Measurements from ENCODE around the gene CST6. TPM values are rescaled to one million over a fixed set of nuclear protein-coding genes. Genes with fewer than 3 reads are reported as not detected.
"Not testable (repeated sequence)": the region's sequence is repeated elsewhere in the genome, so short reads cannot be mapped to it uniquely, and the experiment has no call there.

Gene CST6
- total RNA-seq, 2 experiments from 2014 or later, result not detected

GRCh38 chr11:66006134-66006890, 5.5 kb upstream of the CST6 start:
- no peaks in the 10 kb centered on the region for H3K27me3 Mint-ChIP-seq
- no peak overlapping the region for H3K4me3 Mint-ChIP-seq
- no peak for DNase-seq
- peaks cover 17% of the 10 kb centered on the region for H3K4me1 Mint-ChIP-seq
- no peak overlapping the region for H3K27ac Mint-ChIP-seq
- peaks cover 32% of the 10 kb centered on the region for H3K36me3 Mint-ChIP-seq
- H3K9me3 Mint-ChIP-seq, result no peaks in the 10 kb centered on the region

GRCh38 chr11:66006891-66007176, 5.0 kb upstream of the CST6 start:
- Mint-ChIP-seq H3K4me3 (no peak overlapping the region), H3K36me3 (peaks cover 28% of the 10 kb centered on the region), H3K27me3 (no peaks in the 10 kb centered on the region), H3K9me3 (no peaks in the 10 kb centered on the region), H3K27ac (no peak overlapping the region), H3K4me1 (peaks cover 17% of the 10 kb centered on the region)
- DNase-seq, result no peak

GRCh38 chr11:66007201-66007634, 4.6 kb upstream of the CST6 start:
- Mint-ChIP-seq H3K27me3 (peaks cover 3% of the 10 kb centered on the region), H3K27ac (no peak overlapping the region)

GRCh38 chr11:66008095-66008467, 3.7 kb upstream of the CST6 start:
- Mint-ChIP-seq H3K9me3 (no peaks in the 10 kb centered on the region), H3K4me1 (peaks cover 14% of the 10 kb centered on the region), H3K4me3 (no peak overlapping the region), H3K27me3 (peaks cover 10% of the 10 kb centered on the region), H3K27ac (no peak overlapping the region), H3K36me3 (peaks cover 19% of the 10 kb centered on the region)
- no peak for DNase-seq

More at GRCh38 chr11:66007201-66007634, 4.6 kb upstream of the CST6 start:
- no peaks in the 10 kb centered on the region for H3K9me3 Mint-ChIP-seq
- no peak overlapping the region for H3K4me3 Mint-ChIP-seq
- DNase-seq, result no peak
- H3K4me1 Mint-ChIP-seq, result peaks cover 17% of the 10 kb centered on the region
- H3K36me3 Mint-ChIP-seq, result peaks cover 25% of the 10 kb centered on the region

GRCh38 chr11:66008468-66009101, 3.2 kb upstream of the CST6 start:
- Mint-ChIP-seq H3K4me1 (peaks cover 9% of the 10 kb centered on the region), H3K36me3 (peaks cover 14% of the 10 kb centered on the region), H3K27me3 (peaks cover 15% of the 10 kb centered on the region)

GRCh38 chr11:66010036-66010435, 1.8 kb upstream of the CST6 start:
- not testable (repeated sequence) for H3K36me3 Mint-ChIP-seq, H3K27ac Mint-ChIP-seq, H3K4me3 Mint-ChIP-seq, H3K4me1 Mint-ChIP-seq, DNase-seq, H3K9me3 Mint-ChIP-seq
- H3K27me3 Mint-ChIP-seq, result peaks cover 22% of the 10 kb centered on the region

More at GRCh38 chr11:66008468-66009101, 3.2 kb upstream of the CST6 start:
- Mint-ChIP-seq H3K9me3 (no peaks in the 10 kb centered on the region), H3K27ac (no peak overlapping the region), H3K4me3 (no peak overlapping the region)
- DNase-seq, result no peak

- H3K27ac Mint-ChIP-seq, result no peak overlapping the region
- DNase-seq, result no peak
- no peak overlapping the region for H3K4me3 Mint-ChIP-seq
- H3K9me3 Mint-ChIP-seq, result no peaks in the 10 kb centered on the region
- H3K27me3 Mint-ChIP-seq, result peaks cover 22% of the 10 kb centered on the region
- no peaks in the 10 kb centered on the region for H3K36me3 Mint-ChIP-seq
- no peaks in the 10 kb centered on the region for H3K4me1 Mint-ChIP-seq
These were observed 496 bp upstream of the CST6 start for GRCh38 chr11:66011239-66011784.

GRCh38 chr11:66012371-66012945, 650 bp downstream of the CST6 start:
- no peak for DNase-seq
- H3K9me3 Mint-ChIP-seq, result no peaks in the 10 kb centered on the region
- H3K36me3 Mint-ChIP-seq, result no peaks in the 10 kb centered on the region
- H3K27me3 Mint-ChIP-seq, result peaks cover 22% of the 10 kb centered on the region
- H3K27ac Mint-ChIP-seq, result no peak overlapping the region
- peaks cover 4% of the 10 kb centered on the region for H3K4me1 Mint-ChIP-seq
- H3K4me3 Mint-ChIP-seq, result no peak overlapping the region

- Mint-ChIP-seq H3K9me3 (no peaks in the 10 kb centered on the region), H3K4me3 (no peak overlapping the region)
These were observed 1.3 kb downstream of the CST6 start for GRCh38 chr11:66012946-66013761.

GRCh38 chr11:66013762-66014100, 1.9 kb downstream of the CST6 start:
- Mint-ChIP-seq H3K27me3 (peaks cover 22% of the 10 kb centered on the region), H3K27ac (no peak overlapping the region), H3K4me3 (no peak overlapping the region), H3K9me3 (no peaks in the 10 kb centered on the region), H3K36me3 (no peaks in the 10 kb centered on the region), H3K4me1 (peaks cover 5% of the 10 kb centered on the region)
- DNase-seq, result no peak

More at GRCh38 chr11:66012946-66013761, 1.3 kb downstream of the CST6 start:
- H3K27me3 Mint-ChIP-seq, result peaks cover 22% of the 10 kb centered on the region
- peaks cover 5% of the 10 kb centered on the region for H3K4me1 Mint-ChIP-seq
- DNase-seq, result no peak
- H3K27ac Mint-ChIP-seq, result no peak overlapping the region
- H3K36me3 Mint-ChIP-seq, result no peaks in the 10 kb centered on the region

- Mint-ChIP-seq H3K9me3 (no peaks in the 10 kb centered on the region), H3K27ac (no peak overlapping the region), H3K4me3 (no peak overlapping the region), H3K27me3 (peaks cover 22% of the 10 kb centered on the region), H3K4me1 (peaks cover 5% of the 10 kb centered on the region), H3K36me3 (no peaks in the 10 kb centered on the region)
- no peak for DNase-seq
These were observed 3.1 kb downstream of the CST6 start for GRCh38 chr11:66014804-66015453.

GRCh38 chr11:66015454-66015881, 3.7 kb downstream of the CST6 start:
- no peak for DNase-seq
- peaks cover 22% of the 10 kb centered on the region for H3K27me3 Mint-ChIP-seq
- H3K27ac Mint-ChIP-seq, result no peak overlapping the region

GRCh38 chr11:66015936-66016792, 4.4 kb downstream of the CST6 start:
- Mint-ChIP-seq H3K27ac (no peak overlapping the region), H3K36me3 (no peaks in the 10 kb centered on the region), H3K4me3 (no peak overlapping the region), H3K27me3 (peaks cover 22% of the 10 kb centered on the region), H3K4me1 (peaks cover 7% of the 10 kb centered on the region), H3K9me3 (no peaks in the 10 kb centered on the region)
- DNase-seq, result no peak

More at GRCh38 chr11:66015454-66015881, 3.7 kb downstream of the CST6 start:
- H3K4me1 Mint-ChIP-seq, result peaks cover 5% of the 10 kb centered on the region
- H3K4me3 Mint-ChIP-seq, result no peak overlapping the region
- no peaks in the 10 kb centered on the region for H3K9me3 Mint-ChIP-seq
- no peaks in the 10 kb centered on the region for H3K36me3 Mint-ChIP-seq

GRCh38 chr11:66016793-66017177, 5.0 kb downstream of the CST6 start:
- peaks cover 10% of the 10 kb centered on the region for H3K4me1 Mint-ChIP-seq
- no peaks in the 10 kb centered on the region for H3K36me3 Mint-ChIP-seq

More at GRCh38 chr11:66016793-66017177, 5.0 kb downstream of the CST6 start:
- no peak overlapping the region for H3K27ac Mint-ChIP-seq
- no peak for DNase-seq
- H3K9me3 Mint-ChIP-seq, result no peaks in the 10 kb centered on the region
- H3K27me3 Mint-ChIP-seq, result peaks cover 22% of the 10 kb centered on the region
- no peak overlapping the region for H3K4me3 Mint-ChIP-seq
